Lower lobe of right lung (tissue), 2 donors: ENCODE measurements around the gene SLC25A13. TPM values are rescaled to one million over a fixed set of nuclear protein-coding genes. Genes with fewer than 3 reads are reported as not detected.
"Not testable (repeated sequence)": the region's sequence is repeated elsewhere in the genome, so short reads cannot be mapped to it uniquely, and the experiment has no call there.

Experiments
- ATAC-seq, 2 donors: fragments of 200-7000 bp; cut with Tn5 transposase; one replicate each; pipeline ENCODE4 v1.9.1; 2020 to 2022; ENCODE audit warnings: mild to moderate bottlenecking in 2 of 2, moderate library complexity in 2 of 2
- DNase-seq: peaks from one replicate; pipeline ENCODE4 v3.0.0-alpha.2; 2020
- H3K27ac ChIP-seq: fragments of 200-600 bp; one replicate; pipeline ENCODE4 v1.8.0; 2022
- H3K27me3 ChIP-seq: fragments of 200-600 bp; one replicate; pipeline ENCODE4 v1.8.0; 2022; ENCODE audit warnings: low read depth
- H3K36me3 ChIP-seq: fragments of 200-600 bp; one replicate; pipeline ENCODE4 v1.8.0; 2022; ENCODE audit warnings: mild to moderate bottlenecking
- H3K4me1 ChIP-seq: fragments of 200-600 bp; one replicate; pipeline ENCODE4 v1.8.0; 2022
- H3K4me3 ChIP-seq: fragments of 200-600 bp; one replicate; pipeline ENCODE4 v1.8.0; 2022; ENCODE audit warnings: mild to moderate bottlenecking
- H3K9me3 ChIP-seq: fragments of 200-600 bp; one replicate; pipeline ENCODE4 v1.8.0; 2022
- intact Hi-C: fragments of 100-400 bp; cut with DNase I; formaldehyde crosslinking; loops from one replicate; pipeline ENCODE4 v1.11.0; 2022
- total RNA-seq: library from RNA; stranded (reverse); fragmentation: NEBNext Ultra II Directional; extraction: Animal tissue kit (Norgen Biotek cat#: 25700); gene quantifications from one replicate; pipeline ENCODE4 v1.2.1, GENCODE V29; 2021
- TF ChIP-seq, protein P1 (sequence below): fragments of 200-600 bp; IDR thresholded peaks from one replicate; pipeline ENCODE4 v1.8.0; 2022; ENCODE audit warnings: antibody characterized with exemption, mild to moderate bottlenecking
- donor health status: DM: no; HTN: yes; CAD: no; lungs with severe emphysema.

The SLC25A13 gene
- total RNA-seq, 1 donor from 2014 or later: 24.8 TPM

DNA sequence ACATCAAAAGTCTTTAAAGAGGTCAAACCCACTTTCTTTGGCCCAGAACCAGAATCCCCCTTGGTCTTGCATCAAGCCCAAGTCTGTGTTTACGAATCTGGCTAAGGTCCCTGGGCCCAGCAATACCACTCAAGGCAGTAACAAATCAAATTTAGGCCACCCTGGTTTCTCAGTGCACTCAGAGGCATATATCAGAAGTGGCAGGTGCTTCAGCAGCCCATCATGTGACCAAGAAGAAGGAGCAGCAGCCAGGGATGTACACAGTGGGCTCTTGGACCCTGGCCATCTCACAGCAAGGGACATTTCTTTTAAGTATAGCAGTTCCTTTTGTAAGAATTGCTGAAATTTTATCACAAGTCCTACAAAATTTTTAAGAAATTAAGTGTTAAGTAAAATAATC is 7.3 kb upstream of the SLC25A13 start:
- no peak overlapping the region for H3K4me3 ChIP-seq
- ATAC-seq (no peak), DNase-seq (no peak)
- no peaks in the 10 kb centered on the region for H3K36me3 ChIP-seq
- no peak overlapping the region for H3K27ac ChIP-seq
- no peaks in the 10 kb centered on the region for H3K27me3 ChIP-seq
- TF ChIP-seq, protein P1, sequence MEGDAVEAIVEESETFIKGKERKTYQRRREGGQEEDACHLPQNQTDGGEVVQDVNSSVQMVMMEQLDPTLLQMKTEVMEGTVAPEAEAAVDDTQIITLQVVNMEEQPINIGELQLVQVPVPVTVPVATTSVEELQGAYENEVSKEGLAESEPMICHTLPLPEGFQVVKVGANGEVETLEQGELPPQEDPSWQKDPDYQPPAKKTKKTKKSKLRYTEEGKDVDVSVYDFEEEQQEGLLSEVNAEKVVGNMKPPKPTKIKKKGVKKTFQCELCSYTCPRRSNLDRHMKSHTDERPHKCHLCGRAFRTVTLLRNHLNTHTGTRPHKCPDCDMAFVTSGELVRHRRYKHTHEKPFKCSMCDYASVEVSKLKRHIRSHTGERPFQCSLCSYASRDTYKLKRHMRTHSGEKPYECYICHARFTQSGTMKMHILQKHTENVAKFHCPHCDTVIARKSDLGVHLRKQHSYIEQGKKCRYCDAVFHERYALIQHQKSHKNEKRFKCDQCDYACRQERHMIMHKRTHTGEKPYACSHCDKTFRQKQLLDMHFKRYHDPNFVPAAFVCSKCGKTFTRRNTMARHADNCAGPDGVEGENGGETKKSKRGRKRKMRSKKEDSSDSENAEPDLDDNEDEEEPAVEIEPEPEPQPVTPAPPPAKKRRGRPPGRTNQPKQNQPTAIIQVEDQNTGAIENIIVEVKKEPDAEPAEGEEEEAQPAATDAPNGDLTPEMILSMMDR: no peak
- no peaks in the 10 kb centered on the region for H3K9me3 ChIP-seq
- no peaks in the 10 kb centered on the region for H3K4me1 ChIP-seq
- intact Hi-C loops: no loop called here

DNA sequence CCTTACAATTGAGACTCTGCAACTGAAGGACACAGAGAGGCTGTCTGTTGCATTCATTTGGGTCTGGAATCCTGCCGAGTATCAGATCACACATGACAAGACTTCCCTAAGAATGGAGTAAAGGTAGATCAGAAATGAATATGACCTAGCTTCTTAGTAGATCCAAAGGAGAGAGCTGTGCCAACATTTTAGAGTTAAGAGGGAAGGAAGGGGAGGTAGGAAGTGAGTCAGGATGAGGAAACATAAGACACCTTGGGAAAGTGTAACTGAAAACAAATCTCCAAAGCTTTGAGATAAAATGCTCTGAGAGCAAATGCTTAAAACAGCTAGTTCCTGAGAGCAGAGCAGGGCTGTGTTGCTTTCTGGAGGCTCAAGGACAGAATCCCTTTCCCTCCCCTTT is 6.1 kb upstream of the SLC25A13 start:
- Histone ChIP-seq H3K27me3 (no peaks in the 10 kb centered on the region), H3K9me3 (no peaks in the 10 kb centered on the region), H3K4me1 (no peaks in the 10 kb centered on the region), H3K27ac (no peak overlapping the region), H3K4me3 (no peak overlapping the region), H3K36me3 (no peaks in the 10 kb centered on the region)
- no peak for DNase-seq
- ATAC-seq: no peak
- TF ChIP-seq, protein P1: no peak
- intact Hi-C loops: no loop called here

DNA sequence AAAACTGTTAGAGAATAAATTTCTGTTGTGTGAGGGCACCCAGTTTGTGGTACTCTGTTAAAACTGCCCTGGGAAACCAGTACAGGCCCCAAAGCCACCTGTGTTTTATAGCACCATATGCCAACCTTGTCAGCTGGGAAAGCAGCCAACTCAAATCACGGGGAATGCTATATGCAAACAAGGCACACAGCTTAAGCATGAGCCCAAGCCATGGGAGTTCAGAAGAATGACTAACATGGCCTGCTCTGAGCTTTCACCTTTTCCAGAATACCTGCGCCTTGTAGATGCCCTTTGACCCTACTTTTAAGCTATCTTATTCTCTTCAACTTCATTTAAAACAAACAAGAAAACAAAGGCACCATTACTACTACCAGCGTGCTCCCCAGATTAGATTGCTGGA is 5.5 kb upstream of the SLC25A13 start:
- TF ChIP-seq, protein P1: no peak
- no peak for DNase-seq
- no peaks in the 10 kb centered on the region for H3K36me3 ChIP-seq
- peak in 1 of 2 donors; percentile 41 for ATAC-seq
- peaks cover 4% of the 10 kb centered on the region for H3K4me1 ChIP-seq
- intact Hi-C loops: no loop called here
- H3K27ac ChIP-seq: no peak overlapping the region
- H3K9me3 ChIP-seq: no peaks in the 10 kb centered on the region
- H3K4me3 ChIP-seq: no peak overlapping the region
- H3K27me3 ChIP-seq: no peaks in the 10 kb centered on the region

DNA sequence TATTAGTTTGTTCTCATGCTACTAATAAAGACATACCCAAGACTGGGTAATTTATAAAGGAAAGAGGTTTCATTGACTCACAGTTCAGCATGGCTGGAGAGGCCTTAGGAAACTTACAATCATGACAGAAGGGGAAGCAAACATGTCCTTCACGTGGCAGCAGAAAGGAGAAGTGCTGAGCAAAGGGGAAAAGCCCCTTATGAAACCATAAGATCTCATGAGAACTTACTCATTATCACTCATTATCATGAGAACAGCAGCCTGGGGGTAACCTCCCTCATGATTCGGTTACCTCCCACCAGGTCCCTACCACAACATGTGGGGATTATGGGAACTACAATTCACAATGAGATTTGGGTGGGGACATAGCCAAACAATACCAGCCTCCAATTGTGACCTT is 4.9 kb upstream of the SLC25A13 start:
- DNase-seq, H3K36me3 ChIP-seq, intact Hi-C loops, H3K4me1 ChIP-seq, H3K9me3 ChIP-seq, H3K4me3 ChIP-seq, H3K27me3 ChIP-seq, H3K27ac ChIP-seq, ATAC-seq: not testable (repeated sequence)

DNA sequence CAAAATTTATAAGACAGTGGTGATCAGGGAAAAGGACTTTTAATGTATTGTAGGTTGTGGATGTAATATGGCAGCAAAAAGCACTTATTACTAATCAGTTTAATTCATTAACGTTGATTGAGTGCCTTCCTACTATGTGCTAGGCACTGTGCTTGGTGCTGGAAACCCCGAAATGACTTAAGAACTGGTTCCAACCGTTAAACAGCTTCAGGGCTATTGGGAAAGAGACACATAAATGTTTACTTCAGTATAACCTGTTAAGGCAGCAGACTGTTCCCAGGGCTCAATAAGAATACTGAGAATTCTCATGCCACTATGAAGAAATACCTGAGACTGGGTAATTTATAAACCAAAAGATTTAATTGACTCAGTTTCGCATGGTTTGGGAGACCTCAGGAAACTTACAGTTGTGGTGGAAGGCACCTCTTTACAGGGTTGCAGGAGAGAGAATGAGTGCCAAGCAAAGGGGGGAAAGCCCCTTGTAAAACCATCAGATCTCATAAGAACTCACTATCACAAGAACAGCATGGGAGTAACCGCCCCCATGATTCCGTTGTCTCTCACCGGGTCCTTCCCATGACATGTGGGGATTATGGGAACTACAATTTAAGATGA is 1.1 kb upstream of the SLC25A13 start:
- no peak for DNase-seq
- Histone ChIP-seq H3K27me3 (no peaks in the 10 kb centered on the region), H3K9me3 (no peaks in the 10 kb centered on the region), H3K4me3 (no peak overlapping the region), H3K4me1 (peaks cover 31% of the 10 kb centered on the region), H3K36me3 (no peaks in the 10 kb centered on the region), H3K27ac (no peak overlapping the region)
- TF ChIP-seq, protein P1: no peak
- intact Hi-C loops: no loop called here
- no peak for ATAC-seq

DNA sequence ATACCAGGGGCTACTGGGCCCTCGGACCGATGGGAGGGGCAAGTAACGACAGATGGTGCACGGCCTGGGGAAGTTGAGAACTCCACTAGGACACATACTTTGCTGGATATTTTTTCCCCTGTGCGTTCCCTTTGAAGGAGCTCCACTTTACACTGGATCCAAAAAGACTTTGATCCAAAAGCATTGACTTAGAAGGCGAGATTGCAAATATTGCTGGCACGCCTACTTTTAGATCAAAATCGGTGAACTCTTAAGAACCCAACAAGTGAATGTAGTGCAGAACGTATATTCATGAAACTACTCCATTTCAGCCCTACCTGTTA is 436 bp upstream of the SLC25A13 start:
- H3K27ac ChIP-seq: peak overlapping the region; percentile 96
- H3K27me3 ChIP-seq: no peaks in the 10 kb centered on the region
- intact Hi-C loops: no loop called here
- peaks cover 31% of the 10 kb centered on the region for H3K4me1 ChIP-seq
- peak overlapping the region; percentile 94 for H3K4me3 ChIP-seq
- no peak for ATAC-seq
- no peak for DNase-seq
- H3K36me3 ChIP-seq: no peaks in the 10 kb centered on the region
- TF ChIP-seq, protein P1: no peak
- H3K9me3 ChIP-seq: no peaks in the 10 kb centered on the region
